ENCODE measurements around the gene SUPT6H. TPM values are rescaled to one million over a fixed set of nuclear protein-coding genes. Genes with fewer than 3 reads are reported as not detected.
A peak's percentile ranks its signal among the peaks of the same experiment; 100 is the strongest.

The SUPT6H gene
- total and polyA plus RNA-seq, 5 donors, result 32.7 to 49.0 (median 45.9) TPM

DNA sequence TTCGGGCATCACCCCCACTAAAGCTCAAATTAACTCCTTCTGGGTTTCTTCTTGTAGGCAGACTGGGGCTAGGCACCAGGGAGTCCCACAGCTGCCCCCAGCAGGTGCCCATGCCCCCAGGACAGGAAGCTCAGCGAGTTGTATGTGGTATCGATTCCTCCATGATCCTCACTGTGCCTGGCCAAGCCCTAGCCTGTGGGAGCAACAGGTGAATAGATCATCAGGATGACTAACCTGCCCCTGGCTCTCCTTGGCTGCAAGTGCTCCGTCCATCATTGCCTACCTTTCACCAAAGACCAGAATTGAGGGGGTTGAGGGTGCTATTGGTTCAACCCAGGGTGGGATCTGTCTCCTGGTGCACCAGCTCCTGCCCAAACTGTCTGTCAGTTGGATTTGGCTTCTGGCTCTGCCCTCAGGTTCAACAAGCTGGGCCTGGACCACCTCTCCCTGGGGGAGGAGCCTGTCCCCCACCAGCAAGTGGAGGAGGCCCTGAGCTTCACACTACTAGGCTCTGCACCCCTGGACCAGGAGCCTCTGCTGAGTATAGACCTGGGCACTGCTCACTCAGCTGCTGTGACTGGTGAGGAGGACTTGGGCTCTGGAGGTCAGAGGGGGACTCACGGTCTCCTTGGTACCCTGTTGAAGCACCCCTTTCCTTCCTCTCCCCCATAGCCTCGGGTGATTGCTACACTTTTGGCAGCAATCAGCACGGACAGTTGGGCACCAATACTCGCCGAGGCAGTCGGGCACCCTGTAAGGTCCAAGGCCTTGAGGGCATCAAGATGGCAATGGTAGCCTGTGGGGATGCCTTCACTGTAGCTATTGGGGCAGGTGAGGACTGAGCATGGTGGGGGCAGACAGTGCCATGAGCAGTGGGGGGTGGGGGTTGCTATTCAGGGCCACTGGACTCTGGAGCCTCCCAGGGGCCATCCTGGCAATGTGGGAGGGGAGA is 78.7 kb downstream of the SUPT6H start:
- Histone ChIP-seq H3K27ac (ENCODE audit: low read length) (no peak overlapping the region), H3K9me3 (ENCODE audit: control insufficient read depth, low read length) (no peaks in the 10 kb centered on the region), H3K4me1 (ENCODE audit: control insufficient read depth, insufficient read depth, low read length) (peaks cover 2% of the 10 kb centered on the region), H3K4me3 (ENCODE audit: low read length) (no peak overlapping the region), H3K27me3 (ENCODE audit: control insufficient read depth, insufficient read depth) (no peaks in the 10 kb centered on the region)
- WGBS, result 83% methylated on average over 10 of the region's 10 CpGs
- intact Hi-C loops (cut with DNase I), result no loop called here
- ATAC-seq (no peak), DNase-seq (peak in 1 of 3 donors; percentile 33)

GRCh38 chr17:28741358-28742349 is 79.6 kb downstream of the SUPT6H start:
- intact Hi-C loops (cut with DNase I), result no loop called here
- ATAC-seq (no peak), DNase-seq (peak in 1 of 3 donors; percentile 34)
- Histone ChIP-seq H3K27ac (ENCODE audit: low read length) (no peak overlapping the region), H3K4me1 (ENCODE audit: control insufficient read depth, insufficient read depth, low read length) (peaks cover 2% of the 10 kb centered on the region), H3K27me3 (ENCODE audit: control insufficient read depth, insufficient read depth) (no peaks in the 10 kb centered on the region), H3K4me3 (ENCODE audit: low read length) (no peak overlapping the region), H3K9me3 (ENCODE audit: control insufficient read depth, low read length) (no peaks in the 10 kb centered on the region)
- WGBS, result 71% methylated on average over 19 of the region's 19 CpGs

DNA sequence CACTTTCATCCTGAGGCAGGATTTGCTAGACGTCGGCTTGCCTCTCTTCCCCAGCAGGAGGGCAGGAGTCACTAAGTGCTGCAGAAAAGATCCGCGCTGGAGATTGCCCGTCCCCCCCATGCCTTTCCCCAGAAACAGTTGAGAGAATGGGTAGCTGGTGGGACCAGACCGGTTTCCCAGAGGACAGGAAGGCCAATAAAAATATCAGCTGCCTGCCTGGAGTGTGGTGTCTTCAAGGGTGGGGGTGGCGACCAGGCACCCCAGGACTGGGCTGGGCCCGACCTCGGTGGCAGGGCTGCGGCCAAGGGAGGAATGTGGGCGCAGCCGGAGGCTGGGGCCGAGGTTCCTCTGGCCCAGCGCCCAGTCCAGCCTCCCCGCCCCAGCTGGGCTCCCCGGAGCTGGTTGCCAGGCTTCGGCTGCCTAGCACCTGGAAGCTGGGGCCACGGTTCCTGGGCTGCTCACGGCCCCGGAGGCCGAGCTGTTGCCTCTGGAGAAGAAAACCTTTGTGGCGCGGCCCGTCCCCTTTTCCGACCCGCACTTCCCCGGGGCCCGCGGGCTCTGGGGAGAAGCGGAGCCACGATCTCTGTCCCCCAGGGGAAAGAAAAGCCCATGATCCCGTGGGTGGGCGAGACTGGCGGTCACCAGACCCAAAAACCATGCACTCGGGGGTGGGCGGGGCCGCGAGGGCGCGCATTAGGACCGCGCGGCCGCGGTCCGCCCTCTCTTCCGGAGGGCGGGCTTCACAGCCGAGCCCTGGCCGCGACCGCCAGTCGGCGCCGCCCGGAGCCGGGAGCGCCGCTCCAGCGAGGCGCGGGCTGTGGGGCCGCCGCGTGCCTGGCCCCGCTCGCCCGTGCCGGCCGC is 81.5 kb downstream of the SUPT6H start, which contains the start of gene TRAF4:
Gene TRAF4, plus strand, starts transcription at position 769 of the 861 bp plus-strand sequence. CDS start 102 bp downstream, outside the sequence.
- ATAC-seq (peak; percentile 84 to 89), DNase-seq (peak; percentile 84 to 94 (median 91))
- under 1% methylated on average over 70 of the region's 70 CpGs for WGBS
- peak within 1 kb of the TSS; percentile 78 for H3K4me3 ChIP-seq (ENCODE audit: low read length)
- peak within 1 kb of the TSS; percentile 76 for H3K27ac ChIP-seq (ENCODE audit: low read length)
- H3K9me3 ChIP-seq (ENCODE audit: control insufficient read depth, low read length), result no peaks in the 10 kb centered on the region
- H3K4me1 ChIP-seq (ENCODE audit: control insufficient read depth, insufficient read depth, low read length), result peaks cover 3% of the 10 kb centered on the region
- intact Hi-C loops (cut with DNase I), result no loop called here
- H3K27me3 ChIP-seq (ENCODE audit: control insufficient read depth, insufficient read depth), result no peaks in the 10 kb centered on the region

DNA sequence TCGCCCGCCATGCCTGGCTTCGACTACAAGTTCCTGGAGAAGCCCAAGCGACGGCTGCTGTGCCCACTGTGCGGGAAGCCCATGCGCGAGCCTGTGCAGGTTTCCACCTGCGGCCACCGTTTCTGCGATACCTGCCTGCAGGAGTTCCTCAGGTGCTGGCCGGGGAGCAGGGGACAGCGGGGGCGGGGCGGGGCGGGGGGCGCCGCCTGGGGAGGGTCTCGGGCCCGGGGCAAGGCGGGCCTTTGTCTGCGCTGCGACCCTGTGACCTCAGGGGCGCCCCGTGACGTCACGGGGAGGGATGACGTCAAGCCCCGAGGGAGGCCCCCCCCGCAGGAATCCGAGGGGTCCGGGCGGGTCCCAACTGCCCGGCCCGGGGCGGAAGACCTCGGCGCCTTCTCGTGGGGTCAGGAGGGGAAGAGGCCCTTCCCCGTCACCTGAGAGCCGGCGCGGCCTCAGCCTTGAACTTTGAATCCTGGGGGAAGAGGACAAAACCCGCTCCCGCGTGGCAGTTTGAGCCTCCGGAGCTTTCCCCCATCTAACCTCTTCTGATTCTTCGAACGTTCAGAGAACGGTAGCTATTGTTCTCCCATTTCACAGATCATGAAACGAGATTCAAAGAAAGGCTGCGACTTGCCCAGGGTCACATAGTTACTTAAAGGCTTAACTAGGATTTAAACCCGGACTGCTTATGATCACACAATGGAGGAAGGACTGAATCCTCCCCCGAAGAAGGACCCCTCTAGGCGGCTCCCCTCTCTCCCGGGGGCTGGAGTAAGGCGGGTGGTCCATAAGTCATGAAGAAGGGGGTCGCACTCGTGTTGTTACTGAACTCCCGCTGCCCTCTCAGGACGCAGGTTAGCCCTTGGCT is 82.3 kb downstream of the SUPT6H start:
- WGBS, result 2% methylated on average over 61 of the region's 61 CpGs
- peak; percentile 65 to 85 (median 77) for DNase-seq

GRCh38 chr17:28744972-28745785 is 83.2 kb downstream of the SUPT6H start:
- H3K4me3 ChIP-seq (ENCODE audit: low read length), result peak overlapping the region; percentile 78
- ATAC-seq (peak; percentile 8 to 25), DNase-seq (peak; percentile 60 to 79 (median 75))
- WGBS, result 5% methylated on average over 31 of the region's 31 CpGs
- H3K4me1 ChIP-seq (ENCODE audit: control insufficient read depth, insufficient read depth, low read length), result peaks cover 3% of the 10 kb centered on the region
- intact Hi-C loops (cut with DNase I), result no loop called here
- H3K27me3 ChIP-seq (ENCODE audit: control insufficient read depth, insufficient read depth), result no peaks in the 10 kb centered on the region
- H3K9me3 ChIP-seq (ENCODE audit: control insufficient read depth, low read length), result no peaks in the 10 kb centered on the region
- peak overlapping the region; percentile 43 for H3K27ac ChIP-seq (ENCODE audit: low read length)

More for the DNA sequence above, 82.3 kb downstream of the SUPT6H start:
- H3K27me3 ChIP-seq (ENCODE audit: control insufficient read depth, insufficient read depth), result no peaks in the 10 kb centered on the region
- ATAC-seq, result peak; percentile 10 to 34
- H3K27ac ChIP-seq (ENCODE audit: low read length), result peak overlapping the region; percentile 76
- peaks cover 3% of the 10 kb centered on the region for H3K4me1 ChIP-seq (ENCODE audit: control insufficient read depth, insufficient read depth, low read length)
- peak overlapping the region; percentile 78 for H3K4me3 ChIP-seq (ENCODE audit: low read length)
- no peaks in the 10 kb centered on the region for H3K9me3 ChIP-seq (ENCODE audit: control insufficient read depth, low read length)
- intact Hi-C loops (cut with DNase I), result no loop called here

GRCh38 chr17:28745786-28746411 is 83.9 kb downstream of the SUPT6H start:
- no peaks in the 10 kb centered on the region for H3K27me3 ChIP-seq (ENCODE audit: control insufficient read depth, insufficient read depth)
- peaks cover 3% of the 10 kb centered on the region for H3K4me1 ChIP-seq (ENCODE audit: control insufficient read depth, insufficient read depth, low read length)
- 72% methylated on average over 4 of the region's 4 CpGs for WGBS
- DNase-seq (peak in 2 of 3 donors; percentile 26 to 52), ATAC-seq (no peak)
- intact Hi-C loops (cut with DNase I), result no loop called here
- H3K4me3 ChIP-seq (ENCODE audit: low read length), result no peak overlapping the region
- H3K9me3 ChIP-seq (ENCODE audit: control insufficient read depth, low read length), result no peaks in the 10 kb centered on the region
- H3K27ac ChIP-seq (ENCODE audit: low read length), result no peak overlapping the region

GRCh38 chr17:28746611-28747050 is 84.6 kb downstream of the SUPT6H start:
- DNase-seq (peak in 2 of 3 donors; percentile 37 to 70), ATAC-seq (no peak)
- intact Hi-C loops (cut with DNase I), result no loop called here
- H3K4me1 ChIP-seq (ENCODE audit: control insufficient read depth, insufficient read depth, low read length), result peaks cover 3% of the 10 kb centered on the region
- H3K27ac ChIP-seq (ENCODE audit: low read length), result no peak overlapping the region
- no peaks in the 10 kb centered on the region for H3K9me3 ChIP-seq (ENCODE audit: control insufficient read depth, low read length)
- no peak overlapping the region for H3K4me3 ChIP-seq (ENCODE audit: low read length)
- 48% methylated on average over 5 of the region's 5 CpGs for WGBS
- H3K27me3 ChIP-seq (ENCODE audit: control insufficient read depth, insufficient read depth), result no peaks in the 10 kb centered on the region

DNA sequence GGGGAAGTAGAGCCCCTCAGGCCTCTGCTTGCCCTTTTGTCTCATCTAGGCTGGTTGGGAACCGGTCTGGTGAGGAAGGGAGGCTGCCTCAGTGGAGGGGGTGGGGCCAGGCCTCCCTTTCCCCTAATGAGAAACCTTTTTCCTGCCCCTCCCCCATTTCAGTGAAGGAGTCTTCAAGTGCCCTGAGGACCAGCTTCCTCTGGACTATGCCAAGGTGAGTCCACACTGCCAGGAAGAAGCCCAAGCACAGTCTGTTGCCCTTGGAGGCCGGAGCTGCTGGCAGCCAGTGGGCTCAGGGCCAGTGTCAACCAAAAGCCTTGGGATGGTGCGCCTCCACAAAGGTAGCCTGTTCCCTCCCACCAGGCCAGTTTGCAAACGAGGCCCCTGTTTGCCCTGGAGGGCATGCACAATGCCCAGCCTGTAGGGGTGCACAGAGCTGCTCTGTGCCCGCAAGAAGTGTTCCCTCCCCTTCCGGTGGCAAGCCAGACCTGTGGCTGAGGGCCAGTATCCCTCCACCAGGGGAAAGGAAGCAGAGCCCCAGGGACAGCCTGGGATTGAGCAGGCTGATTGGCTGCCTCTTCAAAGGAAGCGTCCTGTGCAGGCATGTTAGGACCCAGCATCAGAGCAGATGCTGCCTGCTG is 85.2 kb downstream of the SUPT6H start:
- intact Hi-C loops (cut with DNase I), result no loop called here
- WGBS, result 60% methylated on average over 7 of the region's 7 CpGs
- no peak overlapping the region for H3K27ac ChIP-seq (ENCODE audit: low read length)
- DNase-seq, result peak in 1 of 3 donors; percentile 54
- no peak for ATAC-seq
- peaks cover 3% of the 10 kb centered on the region for H3K4me1 ChIP-seq (ENCODE audit: control insufficient read depth, insufficient read depth, low read length)
- H3K27me3 ChIP-seq (ENCODE audit: control insufficient read depth, insufficient read depth), result no peaks in the 10 kb centered on the region
- H3K4me3 ChIP-seq (ENCODE audit: low read length), result no peak overlapping the region
- H3K9me3 ChIP-seq (ENCODE audit: control insufficient read depth, low read length), result no peaks in the 10 kb centered on the region

Measured in right cardiac atrium (tissue), 5 donors.